ENCODE measurements around the gene KIAA1958. TPM values are rescaled to one million over a fixed set of nuclear protein-coding genes. Genes with fewer than 3 reads are reported as not detected.

KIAA1958 gene
- total RNA-seq, 1 experiment from 2014 or later: 1.7 TPM

Other genes starting within 250 kb of the KIAA1958 start
- 21.4 and 36.4 TPM in 2 replicates for gene PTBP3, start 153.2 kb upstream of the KIAA1958 start, total RNA-seq (2014; rRNA removed; shearing (Covaris generic))
- 30.2 and 40.0 TPM in 2 replicates for gene HSDL2, start 106.7 kb upstream of the KIAA1958 start, total RNA-seq (2014; rRNA removed; shearing (Covaris generic))
- gene INIP, start 231.3 kb downstream of the KIAA1958 start, total RNA-seq (2014; rRNA removed; shearing (Covaris generic)): 18.5 and 18.6 TPM in 2 replicates